HCT116 (cell line): ENCODE data around the gene MAPKAP1. TPM values are rescaled to one million over a fixed set of nuclear protein-coding genes. Genes with fewer than 3 reads are reported as not detected.

Experiments
- ATAC-seq: fragments of 200-7000 bp; cut with Tn5 transposase; 2 replicates; pipeline ENCODE4 v1.9.1; 2020; ENCODE audit warnings: mild to moderate bottlenecking, moderate library complexity
- BruUV-seq: library from RNA; stranded (reverse); fragments of 400-500 nt; replicated peaks from 2 replicates; lab custom pipeline; 2021; lab: Mats Ljungman, UMichigan
- CTCF ChIA-PET: fragments of 300-600 bp; sonication (Branson Sonifier 250); formaldehyde crosslinking; loops from one replicate; lab custom pipeline; 2021; ENCODE audit warnings: antibody characterized with exemption; lab: Charles Lee
- POLR2A ChIA-PET: fragments of 300-600, 350-600 bp; sonication (Branson Sonifier 250); formaldehyde crosslinking; loops from one replicate; lab custom pipeline; 2021; ENCODE audit warnings: antibody characterized with exemption; lab: Charles Lee
- RAD21 ChIA-PET, 2 experiments: fragments of 300-600 bp; sonication (Branson Sonifier 250); formaldehyde crosslinking; loops; one replicate each; lab custom pipeline; 2023; ENCODE audit warnings: low total read pairs in 2 of 2; ENCODE audit not compliant: uncharacterized antibody in 2 of 2, unreplicated experiment in 2 of 2, low non-redundant PET in 1 of 2; lab: Charles Lee
- DNase-seq: peaks from one replicate; pipeline ENCODE4 v3.0.0-alpha.2; 2010; ENCODE audit warnings: low read depth, low spot score
- H2AFZ ChIP-seq: fragments of 200-600 bp; shearing (Covaris generic), sonication (generic); 2 replicates; pipeline ENCODE4 v1.6.1; 2017; ENCODE audit warnings: low read depth, mixed run types, mixed read lengths, antibody characterized with exemption, low read length; ENCODE audit not compliant: poor library complexity, severe bottlenecking
- H3K27ac ChIP-seq: 2 replicates; pipeline ENCODE4 v1.5.1; 2012; ENCODE audit warnings: low read depth, low read length
- H3K27me3 ChIP-seq: fragments of 200-600 bp; sonication (generic); 2 replicates; pipeline ENCODE4 v1.6.1; 2016; ENCODE audit warnings: mixed run types, low read length, mixed read lengths; ENCODE audit not compliant: insufficient read depth
- H3K36me3 ChIP-seq, 2 experiments: fragments of 200-500 bp in 1 of 2; fragments of 200-600 bp in 1 of 2; sonication (Bioruptor generic) in 1 of 2; sonication (generic) in 1 of 2; 2 replicates each; pipeline versions ENCODE4 v1.5.1 to v1.6.1; 2014 to 2016; ENCODE audit warnings: low read length in 2 of 2, inconsistent platforms in 1 of 2, mixed read lengths in 1 of 2, mixed run types in 1 of 2; ENCODE audit not compliant: insufficient read depth in 2 of 2, control insufficient read depth in 1 of 2
- H3K4me1 ChIP-seq, 2 experiments: fragments of 200-600 bp in 1 of 2; sonication (generic) in 1 of 2; 2 replicates each; pipeline versions ENCODE4 v1.5.1 to v1.6.1; 2012 to 2017; ENCODE audit warnings: low read length in 2 of 2, inconsistent platforms in 1 of 2, mild to moderate bottlenecking in 1 of 2, mixed read lengths in 1 of 2, mixed run types in 1 of 2, moderate library complexity in 1 of 2; ENCODE audit not compliant: insufficient read depth in 2 of 2, control insufficient read depth in 1 of 2
- H3K4me2 ChIP-seq: fragments of 200-600 bp; sonication (generic); 2 replicates; pipeline ENCODE4 v1.6.1; 2017; ENCODE audit warnings: mixed run types, low read length, mixed read lengths
- H3K4me3 ChIP-seq, 2 experiments: fragments of 200-600 bp in 1 of 2; sonication (generic) in 1 of 2; replicated peaks in 1 of 2; 2 replicates each; pipeline ENCODE4 v1.5.1; 2011 to 2016; ENCODE audit warnings: low read length in 2 of 2, control low read depth in 1 of 2, low read depth in 1 of 2, mild to moderate bottlenecking in 1 of 2, mixed read lengths in 1 of 2, mixed run types in 1 of 2
- H3K79me2 ChIP-seq: fragments of 200-600 bp; sonication (generic); 2 replicates; pipeline ENCODE4 v1.6.1; 2017; ENCODE audit warnings: mild to moderate bottlenecking, mixed run types, low read length, moderate library complexity, mixed read lengths; ENCODE audit not compliant: insufficient read depth
- H3K9ac ChIP-seq: fragments of 200-600 bp; sonication (generic); 2 replicates; pipeline ENCODE4 v1.6.1; 2016; ENCODE audit warnings: low read length, mixed read lengths
- H3K9me2 ChIP-seq: fragments of 200-600 bp; sonication (generic), shearing (Covaris generic); 2 replicates; pipeline ENCODE4 v1.6.1; 2017; ENCODE audit warnings: mixed run types, mild to moderate bottlenecking, moderate library complexity; ENCODE audit not compliant: insufficient read depth
- H3K9me3 ChIP-seq, 2 experiments: fragments of 200-500 bp in 1 of 2; fragments of 200-600 bp in 1 of 2; sonication (Bioruptor generic) in 1 of 2; sonication (generic) in 1 of 2; 2 replicates each; pipeline ENCODE4 v1.6.1; 2014 to 2017; ENCODE audit warnings: low read length in 2 of 2, mixed read lengths in 2 of 2, inconsistent platforms in 1 of 2, low read depth in 1 of 2, mild to moderate bottlenecking in 1 of 2, mixed run types in 1 of 2, moderate library complexity in 1 of 2; ENCODE audit not compliant: control insufficient read depth in 1 of 2, insufficient read depth in 1 of 2
- H4K20me1 ChIP-seq: fragments of 200-600 bp; sonication (generic), shearing (Covaris generic); 2 replicates; pipeline ENCODE4 v1.6.1; 2017; ENCODE audit warnings: mixed run types, mild to moderate bottlenecking, moderate library complexity; ENCODE audit not compliant: insufficient read depth
- CEBPB ChIP-seq: IDR thresholded peaks from 2 replicates; pipeline ENCODE4 v1.6.1; 2012; ENCODE audit warnings: low read depth
- EGR1 ChIP-seq: IDR thresholded peaks from 2 replicates; pipeline ENCODE4 v1.6.1; 2012; ENCODE audit warnings: low read depth
- ELF1 ChIP-seq: IDR thresholded peaks from 2 replicates; pipeline ENCODE4 v1.6.1; 2012; ENCODE audit warnings: low read depth, borderline replicate concordance
- EZH2 ChIP-seq: fragments of 200-600 bp; sonication (generic); IDR thresholded peaks from 2 replicates; pipeline ENCODE4 v1.6.1; 2017; ENCODE audit warnings: antibody characterized with exemption, mixed run types
- EZH2phosphoT487 ChIP-seq: fragments of 200-600 bp; IDR thresholded peaks from 2 replicates; pipeline ENCODE4 v1.6.1; 2018; ENCODE audit warnings: antibody characterized with exemption, borderline replicate concordance
- FOSL1 ChIP-seq: IDR thresholded peaks from 2 replicates; pipeline ENCODE4 v1.6.1; 2012; ENCODE audit warnings: low read depth
- JUND ChIP-seq: IDR thresholded peaks from 2 replicates; pipeline ENCODE4 v1.6.1; 2012
- MAX ChIP-seq: IDR thresholded peaks from 2 replicates; pipeline ENCODE4 v1.6.1; 2012
- POLR2A ChIP-seq: IDR thresholded peaks from 2 replicates; pipeline ENCODE4 v1.7.0; 2011; ENCODE audit warnings: borderline replicate concordance; ENCODE audit not compliant: insufficient read depth, insufficient read length; ENCODE audit errors: extremely low read depth
- RAD21 ChIP-seq: IDR thresholded peaks from 2 replicates; pipeline ENCODE4 v1.6.1; 2012; ENCODE audit warnings: low read depth, mild to moderate bottlenecking
- SIN3A ChIP-seq: IDR thresholded peaks from 2 replicates; pipeline ENCODE4 v1.6.1; 2012; ENCODE audit warnings: low read depth
- SP1 ChIP-seq: IDR thresholded peaks from 2 replicates; pipeline ENCODE4 v1.6.1; 2012; ENCODE audit warnings: low read depth
- ZBTB33 ChIP-seq: IDR thresholded peaks from 2 replicates; pipeline ENCODE4 v1.6.1; 2011; ENCODE audit warnings: mild to moderate bottlenecking, low read length, moderate library complexity; ENCODE audit not compliant: insufficient replicate concordance; ENCODE audit errors: extremely low read depth
- ZFX ChIP-seq: fragments of 450-650 bp; IDR thresholded peaks from 2 replicates; pipeline ENCODE4 v1.6.1; 2017
- intact Hi-C: fragments of 100-400 bp; cut with micrococcal nuclease; formaldehyde crosslinking; loops from 2 replicates; pipeline ENCODE4 v1.10.0; 2022
- total RNA-seq: library from RNA; stranded (reverse); gene quantifications from one replicate; pipeline ENCODE4 v1.2.1, GENCODE V29; 2021; ENCODE audit not compliant: unreplicated experiment
- TF ChIP-seq, protein P1 (sequence below): IDR thresholded peaks from 2 replicates; pipeline ENCODE4 v1.6.1; 2012

MAPKAP1 gene
- total RNA-seq, 1 experiment from 2014 or later, result 72.5 TPM

DNA sequence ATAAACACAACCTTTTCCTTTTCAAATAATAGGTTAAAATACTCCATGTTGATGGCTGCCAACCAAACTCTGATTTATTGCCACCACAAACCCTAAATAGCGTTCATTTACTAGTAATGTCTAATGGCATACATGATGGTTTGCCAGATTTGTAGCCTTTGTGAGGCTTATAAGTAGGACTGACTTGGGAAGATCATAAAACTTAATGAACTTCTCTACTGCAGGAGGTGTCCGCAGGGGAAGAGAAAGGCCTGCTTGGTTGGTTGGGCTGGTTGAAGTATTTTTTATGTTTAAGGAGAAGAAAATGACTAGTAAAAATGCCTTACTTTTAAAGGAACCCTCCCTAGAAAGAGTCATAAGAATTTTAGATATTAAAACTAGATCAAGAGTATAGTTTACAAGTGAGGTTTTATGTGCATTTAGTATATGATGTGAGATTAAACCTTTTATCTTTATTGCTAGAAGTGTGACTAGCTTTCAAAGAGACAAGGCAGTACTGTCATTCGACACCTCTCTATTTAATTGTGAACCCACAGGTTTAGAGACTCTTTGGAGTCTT is 45.1 kb upstream of the MAPKAP1 start:
- ATAC-seq, result no peak
- Histone ChIP-seq H3K27ac (no peak overlapping the region), H3K4me1 (peaks cover 7 to 18% of the 10 kb centered on the region in 2 experiments), H3K79me2 (no peaks in the 10 kb centered on the region), H4K20me1 (no peaks in the 10 kb centered on the region), H3K9ac (no peak overlapping the region), H3K27me3 (no peaks in the 10 kb centered on the region), H2AFZ (no peak overlapping the region), H3K9me2 (no peaks in the 10 kb centered on the region), H3K9me3 (no peaks in the 10 kb centered on the region), H3K4me3 (no peak overlapping the region), H3K4me2 (no peak overlapping the region), H3K36me3 (no peaks in the 10 kb centered on the region)
- intact Hi-C loops, result no loop called here
- no TSS peak for BruUV-seq
- RAD21 ChIA-PET, result no interaction called here
- CTCF ChIA-PET, result no interaction called here
- TF ChIP-seq JUND (no peak), ZFX (no peak), ELF1 (no peak), ZBTB33 (no peak), CEBPB (no peak), POLR2A (no peak), RAD21 (no peak), EGR1 (no peak), SIN3A (no peak), SP1 (no peak), MAX (no peak), EZH2 (no peak), EZH2phosphoT487 (no peak), FOSL1 (no peak)
- TF ChIP-seq, protein P1, sequence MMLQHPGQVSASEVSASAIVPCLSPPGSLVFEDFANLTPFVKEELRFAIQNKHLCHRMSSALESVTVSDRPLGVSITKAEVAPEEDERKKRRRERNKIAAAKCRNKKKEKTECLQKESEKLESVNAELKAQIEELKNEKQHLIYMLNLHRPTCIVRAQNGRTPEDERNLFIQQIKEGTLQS, result no peak
- TF ChIP-seq, all 23 proteins: peak for 0
- POLR2A ChIA-PET, result no interaction called here
- DNase-seq, result no peak
